Calu3 (cell line): Measurements from ENCODE around the gene TNP2. TPM values are rescaled to one million over a fixed set of nuclear protein-coding genes. Genes with fewer than 3 reads are reported as not detected.

Experiments
- BruUV-seq: library from RNA; stranded (reverse); fragments of 400-500 nt; replicated peaks from 2 replicates; lab custom pipeline; 2021; lab: Mats Ljungman, UMichigan
- CTCF ChIA-PET: fragments of 300-600 bp; sonication (Branson Sonifier 250); formaldehyde crosslinking; loops from one replicate; lab custom pipeline; 2022; ENCODE audit warnings: antibody characterized with exemption; lab: Charles Lee
- DNase-seq: peaks from one replicate; pipeline ENCODE4 v3.0.0; 2022
- H3K27ac Mint-ChIP-seq: one replicate; pipeline ENCODE4 v1.8.0; 2022; ENCODE audit warnings: mixed read lengths; ENCODE audit not compliant: unreplicated experiment
- H3K27me3 Mint-ChIP-seq: one replicate; pipeline ENCODE4 v1.8.0; 2022; ENCODE audit warnings: mixed read lengths; ENCODE audit not compliant: unreplicated experiment
- H3K36me3 Mint-ChIP-seq: one replicate; pipeline ENCODE4 v1.8.0; 2022; ENCODE audit warnings: mild to moderate bottlenecking, moderate library complexity, mixed read lengths; ENCODE audit not compliant: insufficient read depth, unreplicated experiment
- H3K4me1 Mint-ChIP-seq: one replicate; pipeline ENCODE4 v1.8.0; 2022; ENCODE audit warnings: mild to moderate bottlenecking, low read depth, mixed read lengths; ENCODE audit not compliant: unreplicated experiment
- H3K4me3 Mint-ChIP-seq: one replicate; pipeline ENCODE4 v1.8.0; 2022; ENCODE audit warnings: mild to moderate bottlenecking, low read depth, moderate library complexity, mixed read lengths; ENCODE audit not compliant: unreplicated experiment
- H3K9me3 Mint-ChIP-seq: one replicate; pipeline ENCODE4 v1.8.0; 2022; ENCODE audit warnings: low read depth, mixed read lengths; ENCODE audit not compliant: unreplicated experiment
- CTCF ChIP-seq: fragments of 200-600 bp; IDR thresholded peaks from one replicate; pipeline ENCODE4 v1.8.0; 2022; ENCODE audit warnings: antibody characterized with exemption; ENCODE audit not compliant: unreplicated experiment
- intact Hi-C: fragments of 100-400 bp; cut with micrococcal nuclease; formaldehyde crosslinking; loops from one replicate; pipeline ENCODE4 v1.10.0; 2022; ENCODE audit not compliant: unreplicated experiment
- total RNA-seq: library from RNA; stranded (reverse); gene quantifications from 2 replicates; pipeline ENCODE4 v1.2.3, GENCODE V29; 2022

The TNP2 gene
- total RNA-seq, 1 experiment from 2014 or later: not detected

DNA sequence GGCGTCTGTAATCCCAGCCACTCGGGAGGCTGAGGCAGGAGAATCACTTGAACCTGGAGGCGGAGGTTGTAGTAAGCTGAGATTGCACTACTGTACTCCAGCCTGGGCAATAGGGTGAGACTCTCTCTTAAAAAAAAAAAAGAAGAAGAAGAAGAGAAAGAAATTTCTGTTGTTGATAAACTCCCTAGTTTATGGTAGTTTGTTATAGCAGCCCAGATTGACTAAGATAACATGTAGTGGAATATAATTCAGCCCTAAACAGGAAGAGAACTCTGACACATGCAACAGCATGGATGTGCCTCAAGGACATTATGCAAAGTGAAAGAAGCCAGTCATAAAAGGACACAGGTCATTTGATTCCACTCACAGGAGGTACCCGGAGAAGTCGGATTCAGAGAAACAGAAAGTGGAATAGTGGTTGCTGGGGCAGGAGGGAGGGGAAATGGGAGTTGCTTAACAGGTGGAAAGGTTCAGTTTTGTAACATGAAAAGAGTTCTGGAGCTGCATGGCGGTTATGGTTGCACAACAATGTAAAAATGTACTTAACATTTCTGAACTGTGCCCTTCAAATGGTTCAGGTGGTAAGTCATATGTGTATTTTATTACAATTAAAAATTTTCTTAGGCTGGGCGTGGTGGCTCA, 38.0 kb upstream of the TNP2 start:
- Mint-ChIP-seq H3K36me3 (peaks cover 5% of the 10 kb centered on the region), H3K27ac (no peak overlapping the region), H3K27me3 (peaks cover 7% of the 10 kb centered on the region), H3K4me3 (no peak overlapping the region), H3K4me1 (peaks cover 19% of the 10 kb centered on the region), H3K9me3 (no peaks in the 10 kb centered on the region)
- DNase-seq: no peak
- intact Hi-C loops: no loop called here
- CTCF ChIA-PET: no interaction called here
- TF ChIP-seq CTCF: no peak
- no TSS peak for BruUV-seq

- peaks cover 7% of the 10 kb centered on the region for H3K27me3 Mint-ChIP-seq
Observed at GRCh38 chr16:11306381-11306780, 37.3 kb upstream of the TNP2 start.

GRCh38 chr16:11303405-11304138, 34.4 kb upstream of the TNP2 start:
- peaks cover 5% of the 10 kb centered on the region for H3K36me3 Mint-ChIP-seq

More at GRCh38 chr16:11306381-11306780, 37.3 kb upstream of the TNP2 start:
- Mint-ChIP-seq H3K27ac (no peak overlapping the region), H3K4me3 (no peak overlapping the region), H3K4me1 (peaks cover 19% of the 10 kb centered on the region), H3K36me3 (peaks cover 5% of the 10 kb centered on the region), H3K9me3 (no peaks in the 10 kb centered on the region)
- BruUV-seq: no TSS peak
- TF ChIP-seq CTCF: no peak
- intact Hi-C loops: no loop called here
- no peak for DNase-seq
- CTCF ChIA-PET: no interaction called here

GRCh38 chr16:11302977-11303376, 33.9 kb upstream of the TNP2 start:
- Mint-ChIP-seq H3K9me3 (no peaks in the 10 kb centered on the region), H3K27me3 (peaks cover 7% of the 10 kb centered on the region), H3K27ac (no peak overlapping the region), H3K36me3 (peaks cover 5% of the 10 kb centered on the region), H3K4me3 (peak overlapping the region; percentile 21), H3K4me1 (peaks cover 19% of the 10 kb centered on the region)
- intact Hi-C loops: no loop called here
- DNase-seq: no peak
- CTCF ChIA-PET: interaction anchor here (1.9 kb wide), 1 partner anchor 47 kb away, joined by 4 read pairs; the partner anchor contains the start of gene SOCS1
- no peak for TF ChIP-seq CTCF
- no TSS peak for BruUV-seq

More at GRCh38 chr16:11303405-11304138, 34.4 kb upstream of the TNP2 start:
- Mint-ChIP-seq H3K4me1 (peaks cover 19% of the 10 kb centered on the region), H3K9me3 (no peaks in the 10 kb centered on the region), H3K27me3 (peaks cover 7% of the 10 kb centered on the region), H3K4me3 (peak overlapping the region; percentile 21), H3K27ac (no peak overlapping the region)
- intact Hi-C loops: no loop called here
- BruUV-seq: no TSS peak
- DNase-seq: peak; percentile 63
- CTCF ChIA-PET: interaction anchor here (0.6 to 1.9 kb wide), 2 partner anchors 35 to 48 kb away, joined by 3 to 4 read pairs; partner anchors contain the start of gene SOCS1
- TF ChIP-seq CTCF: no peak
